ENCODE measurements around the gene BUD13. TPM values are rescaled to one million over a fixed set of nuclear protein-coding genes. Genes with fewer than 3 reads are reported as not detected.

BUD13 gene
- 10 to 100 TPM; 22.3 to 29.1 TPM for total RNA-seq
- polyA plus RNA-seq (2013, experiment 1 of 2) = 31.0 TPM
- 26.1 TPM for polyA plus RNA-seq (2013, experiment 2 of 2)
- long read RNA-seq, experiment 1, transcript BUD13-201 (10 exons, 2,196 nt) = major isoform, 5 of 13 reads
- long read RNA-seq, experiment 1, partial matches to known transcripts = 5 of 13 reads
- long read RNA-seq, experiment 1, other reads (novel, unspliced or antisense) = 3 of 13 reads
- long read RNA-seq, experiment 2, transcript BUD13-201 (10 exons, 2,196 nt) = major isoform, 24 of 27 reads
- long read RNA-seq, experiment 2, partial matches to known transcripts = 1 of 27 reads
- long read RNA-seq, experiment 2, other reads (novel, unspliced or antisense) = 2 of 27 reads
- long read RNA-seq, experiment 3, transcript BUD13-201 (10 exons, 2,196 nt) = major isoform, 117 of 136 reads
- long read RNA-seq, experiment 3, partial matches to known transcripts = 8 of 136 reads
- long read RNA-seq, experiment 3, other reads (novel, unspliced or antisense) = 11 of 136 reads
- long read RNA-seq, experiment 4, transcript BUD13-201 (10 exons, 2,196 nt) = major isoform, 12 of 15 reads
- long read RNA-seq, experiment 4, partial matches to known transcripts = 3 of 15 reads
- long read RNA-seq, experiment 4, other reads (novel, unspliced or antisense) = 0 of 15 reads

GRCh38 chr11:116772443-116773202 is at the start of gene BUD13:
Gene BUD13 (minus strand): TSS chr11:116772987. CDS start chr11:116772964, 23 bp downstream.
- Mint-ChIP-seq H3K27me3 (ENCODE audit: insufficient read depth) (no peaks in the 10 kb centered on the region), H3K4me3 (peak within 1 kb of the TSS; percentile 87), H3K4me1 (peaks cover 19% of the 10 kb centered on the region), H3K27ac (peak within 1 kb of the TSS; percentile 99), H3K36me3 (ENCODE audit: low read depth) (peaks cover 31% of the 10 kb centered on the region), H3K9me3 (no peaks in the 10 kb centered on the region)
- peak; percentile 97 for DNase-seq
- H3K36me3 ChIP-seq (ENCODE audit: control insufficient read depth, insufficient read depth, low read length) = peaks cover 37% of the 10 kb centered on the region
- H3K9ac ChIP-seq (ENCODE audit: extremely low read depth, low read length, poor library complexity, severe bottlenecking) = peak within 1 kb of the TSS; percentile 75
- H3K27ac ChIP-seq (ENCODE audit: low read depth, low read length) = peak within 1 kb of the TSS; percentile 76
- H3K4me1 ChIP-seq (ENCODE audit: control insufficient read depth, insufficient read depth, low read length) = no peaks in the 10 kb centered on the region
- peak within 1 kb of the TSS; percentile 91 for H3K4me3 ChIP-seq (ENCODE audit: low read length)
- no peaks in the 10 kb centered on the region for H3K9me3 ChIP-seq (ENCODE audit: control insufficient read depth, low read length)
- WGBS, 2 experiments (ENCODE audit: insufficient coverage in 1 of 2, insufficient read length in 1 of 2) = 0% methylated on average over 22 to 73 of the region's 73 CpGs
- TF ChIP-seq, protein P1, sequence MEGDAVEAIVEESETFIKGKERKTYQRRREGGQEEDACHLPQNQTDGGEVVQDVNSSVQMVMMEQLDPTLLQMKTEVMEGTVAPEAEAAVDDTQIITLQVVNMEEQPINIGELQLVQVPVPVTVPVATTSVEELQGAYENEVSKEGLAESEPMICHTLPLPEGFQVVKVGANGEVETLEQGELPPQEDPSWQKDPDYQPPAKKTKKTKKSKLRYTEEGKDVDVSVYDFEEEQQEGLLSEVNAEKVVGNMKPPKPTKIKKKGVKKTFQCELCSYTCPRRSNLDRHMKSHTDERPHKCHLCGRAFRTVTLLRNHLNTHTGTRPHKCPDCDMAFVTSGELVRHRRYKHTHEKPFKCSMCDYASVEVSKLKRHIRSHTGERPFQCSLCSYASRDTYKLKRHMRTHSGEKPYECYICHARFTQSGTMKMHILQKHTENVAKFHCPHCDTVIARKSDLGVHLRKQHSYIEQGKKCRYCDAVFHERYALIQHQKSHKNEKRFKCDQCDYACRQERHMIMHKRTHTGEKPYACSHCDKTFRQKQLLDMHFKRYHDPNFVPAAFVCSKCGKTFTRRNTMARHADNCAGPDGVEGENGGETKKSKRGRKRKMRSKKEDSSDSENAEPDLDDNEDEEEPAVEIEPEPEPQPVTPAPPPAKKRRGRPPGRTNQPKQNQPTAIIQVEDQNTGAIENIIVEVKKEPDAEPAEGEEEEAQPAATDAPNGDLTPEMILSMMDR (conservative IDR thresholded peaks at IDR 0.05) = no peak
- H3K27me3 ChIP-seq (ENCODE audit: control insufficient read depth, insufficient read depth, low read length, poor library complexity, severe bottlenecking) = no peaks in the 10 kb centered on the region

- H3K36me3 Mint-ChIP-seq (ENCODE audit: low read depth) = no peaks in the 10 kb centered on the region
- Histone ChIP-seq H3K27ac (ENCODE audit: low read depth, low read length) (no peak overlapping the region), H3K9ac (ENCODE audit: extremely low read depth, low read length, poor library complexity, severe bottlenecking) (no peak overlapping the region), H3K36me3 (ENCODE audit: control insufficient read depth, insufficient read depth, low read length) (no peaks in the 10 kb centered on the region), H3K4me1 (ENCODE audit: control insufficient read depth, insufficient read depth, low read length) (peaks cover 19% of the 10 kb centered on the region), H3K4me3 (ENCODE audit: low read length) (no peak overlapping the region), H3K9me3 (ENCODE audit: control insufficient read depth, low read length) (no peaks in the 10 kb centered on the region), H3K27me3 (ENCODE audit: control insufficient read depth, insufficient read depth, low read length, poor library complexity, severe bottlenecking) (no peaks in the 10 kb centered on the region)
- TF ChIP-seq, protein P1 (conservative IDR thresholded peaks at IDR 0.05) = no peak
- WGBS, 2 experiments (ENCODE audit: insufficient coverage in 1 of 2, insufficient read length in 1 of 2) = 85 to 86% methylated on average over 5 of the region's 5 CpGs
- H3K4me1 Mint-ChIP-seq = peaks cover 8% of the 10 kb centered on the region
- no peak overlapping the region for H3K4me3 Mint-ChIP-seq
- H3K9me3 Mint-ChIP-seq = no peaks in the 10 kb centered on the region
- DNase-seq = peak; percentile 31
- no peak overlapping the region for H3K27ac Mint-ChIP-seq
- H3K27me3 Mint-ChIP-seq (ENCODE audit: insufficient read depth) = peaks cover 2% of the 10 kb centered on the region
Measured at GRCh38 chr11:116822575-116822974, 49.8 kb upstream of the BUD13 start.
